ENCODE results near the gene DLG2. TPM values are rescaled to one million over a fixed set of nuclear protein-coding genes. Genes with fewer than 3 reads are reported as not detected.

Gene DLG2
- total and polyA plus RNA-seq, 9 of the 15 experiments (the other 6 are each of a cell fraction or from before 2014, with no cell fraction given) = 0.52 to 1.6 (median 0.95) TPM

DNA sequence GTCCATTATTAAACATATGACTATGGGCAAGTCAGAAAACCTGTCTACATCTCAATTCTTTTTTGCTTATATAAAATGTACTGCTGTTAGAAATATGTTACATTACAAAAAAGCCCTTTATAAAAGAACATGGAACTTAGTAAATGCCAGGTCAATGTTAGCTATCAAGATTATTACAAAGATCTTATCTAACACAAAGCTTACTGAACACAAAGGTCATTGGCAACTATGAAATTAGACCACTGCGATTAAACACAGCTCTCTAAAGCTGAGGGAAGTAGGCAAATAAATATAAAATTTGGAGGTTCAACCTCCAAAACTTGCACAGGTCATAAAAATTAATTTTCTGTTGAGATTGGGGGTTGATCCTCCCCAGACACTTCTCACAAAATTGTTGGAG is 1648.2 kb downstream of the DLG2 start:
- 5% methylated on average over 1 of the region's 1 CpG for WGBS (ENCODE audit: insufficient coverage, low coverage, missing lambda C conversion rate)
- POLR2A ChIA-PET = no interaction called here

GRCh38 chr11:83976086-83976485 is 1651.1 kb downstream of the DLG2 start:
- Histone ChIP-seq H3K36me3 (ENCODE audit: control insufficient read depth, insufficient read depth, low read length) (no peaks in the 10 kb centered on the region), H3K79me2 (ENCODE audit: control insufficient read depth, insufficient read depth, low read length) (no peaks in the 10 kb centered on the region), H3K4me2 (ENCODE audit: insufficient read depth, low read length) (no peak overlapping the region), H3K4me3 (no peak overlapping the region), H4K20me1 (replicated peaks; ENCODE audit: control insufficient read depth, insufficient read depth, low read length) (no peaks in the 10 kb centered on the region), H3K27me3 (ENCODE audit: control insufficient read depth in 2 of 2, insufficient read depth in 2 of 2, low read length in 2 of 2) (no peaks in the 10 kb centered on the region), H2AFZ (ENCODE audit: low read depth, low read length) (no peak overlapping the region), H3K27ac (ENCODE audit: extremely low read depth, low read depth, low read length) (no peak overlapping the region), H3K4me1 (replicated peaks in 1 of 2; ENCODE audit: control insufficient read depth in 2 of 2, insufficient read depth in 2 of 2, low read length in 2 of 2) (no peaks in the 10 kb centered on the region), H3K9me3 (replicated peaks; ENCODE audit: control insufficient read depth, insufficient read depth, low read depth, low read length) (no peaks in the 10 kb centered on the region), H3K9me1 (ENCODE audit: control insufficient read depth, insufficient read depth, low read length) (no peaks in the 10 kb centered on the region), H3K9ac (ENCODE audit: insufficient read depth in 1 of 2, low read depth in 2 of 2, low read length in 2 of 2) (no peak overlapping the region)
- TF ChIP-seq PML (IDR thresholded peaks at IDR 0.05; ENCODE audit: low read length) (no peak), JUNB (CRISPR knock-in tag; conservative IDR thresholded peaks at IDR 0.05) (no peak)
- BruUV-seq (replicated peaks) = no TSS peak
- no peak for DNase-seq (ENCODE audit: extremely low read depth in 1 of 4, low spot score in 3 of 4)
- ChIA-PET CTCF (ENCODE audit: low intra/inter-chr PET ratio) (no interaction called here), POLR2A (no interaction called here)
- in situ Hi-C loops (cut with MboI) = no loop called here
- no peak for FAIRE-seq
- intact Hi-C loops (cut with micrococcal nuclease) = no loop called here
- no peak for ATAC-seq

More for the DNA sequence above, 1648.2 kb downstream of the DLG2 start:
- Histone ChIP-seq H3K27me3 (ENCODE audit: control insufficient read depth in 2 of 2, insufficient read depth in 2 of 2, low read length in 2 of 2) (no peaks in the 10 kb centered on the region), H3K9ac (ENCODE audit: insufficient read depth in 1 of 2, low read depth in 2 of 2, low read length in 2 of 2) (no peak overlapping the region), H3K4me3 (no peak overlapping the region), H3K9me3 (replicated peaks; ENCODE audit: control insufficient read depth, insufficient read depth, low read depth, low read length) (no peaks in the 10 kb centered on the region), H3K36me3 (ENCODE audit: control insufficient read depth, insufficient read depth, low read length) (no peaks in the 10 kb centered on the region), H3K9me1 (ENCODE audit: control insufficient read depth, insufficient read depth, low read length) (no peaks in the 10 kb centered on the region), H4K20me1 (replicated peaks; ENCODE audit: control insufficient read depth, insufficient read depth, low read length) (no peaks in the 10 kb centered on the region), H3K4me2 (ENCODE audit: insufficient read depth, low read length) (no peak overlapping the region), H2AFZ (ENCODE audit: low read depth, low read length) (no peak overlapping the region), H3K4me1 (replicated peaks in 1 of 2; ENCODE audit: control insufficient read depth in 2 of 2, insufficient read depth in 2 of 2, low read length in 2 of 2) (no peaks in the 10 kb centered on the region), H3K79me2 (ENCODE audit: control insufficient read depth, insufficient read depth, low read length) (no peaks in the 10 kb centered on the region), H3K27ac (ENCODE audit: extremely low read depth, low read depth, low read length) (no peak overlapping the region)
- in situ Hi-C loops (cut with MboI) (no loop called here), intact Hi-C loops (cut with micrococcal nuclease) (no loop called here)
- ATAC-seq (no peak), FAIRE-seq (no peak), DNase-seq (ENCODE audit: extremely low read depth in 1 of 4, low spot score in 3 of 4) (no peak)
- CTCF ChIA-PET (ENCODE audit: low intra/inter-chr PET ratio) = no interaction called here
- TF ChIP-seq, protein P1, sequence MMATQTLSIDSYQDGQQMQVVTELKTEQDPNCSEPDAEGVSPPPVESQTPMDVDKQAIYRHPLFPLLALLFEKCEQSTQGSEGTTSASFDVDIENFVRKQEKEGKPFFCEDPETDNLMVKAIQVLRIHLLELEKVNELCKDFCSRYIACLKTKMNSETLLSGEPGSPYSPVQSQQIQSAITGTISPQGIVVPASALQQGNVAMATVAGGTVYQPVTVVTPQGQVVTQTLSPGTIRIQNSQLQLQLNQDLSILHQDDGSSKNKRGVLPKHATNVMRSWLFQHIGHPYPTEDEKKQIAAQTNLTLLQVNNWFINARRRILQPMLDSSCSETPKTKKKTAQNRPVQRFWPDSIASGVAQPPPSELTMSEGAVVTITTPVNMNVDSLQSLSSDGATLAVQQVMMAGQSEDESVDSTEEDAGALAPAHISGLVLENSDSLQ (IDR thresholded peaks at IDR 0.05) = no peak
- no peak for TF ChIP-seq SRF (CRISPR knock-in tag; IDR thresholded peaks at IDR 0.05)
- no peak for TF ChIP-seq POLR2A (conservative IDR thresholded peaks at IDR 0.05)
- TF ChIP-seq FOS (IDR thresholded peaks at IDR 0.05; ENCODE audit: extremely low read depth, insufficient read length) = no peak
- TF ChIP-seq FOXK1 (CRISPR knock-in tag; IDR thresholded peaks at IDR 0.05; ENCODE audit: borderline replicate concordance) = no peak
- TF ChIP-seq NR2C2 (CRISPR knock-in tag; IDR thresholded peaks at IDR 0.05) = no peak
- TF ChIP-seq NR2C2 (tag; IDR thresholded peaks at IDR 0.05) = no peak
- no peak for TF ChIP-seq TARDBP (IDR thresholded peaks at IDR 0.05)
- TF ChIP-seq TFAM (CRISPR knock-in tag; conservative IDR thresholded peaks at IDR 0.05) = no peak
- TF ChIP-seq ETV1 (tag; conservative IDR thresholded peaks at IDR 0.05; ENCODE audit: low read depth) = no peak
- TF ChIP-seq MEF2A (IDR thresholded peaks at IDR 0.05; ENCODE audit: control insufficient read depth, low read depth, low read length) = no peak
- TF ChIP-seq THRAP3 (IDR thresholded peaks at IDR 0.05; ENCODE audit: borderline replicate concordance) = no peak
- TF ChIP-seq SMARCA5 (IDR thresholded peaks at IDR 0.05) = no peak
- BruUV-seq (replicated peaks) = no TSS peak

All from K562 (cell line).